ENCODE measurements around the gene CENPN. TPM values are rescaled to one million over a fixed set of nuclear protein-coding genes. Genes with fewer than 3 reads are reported as not detected.

The CENPN gene
- total RNA-seq, 2 donors from 2014 or later = 1.3 to 4.3 TPM

DNA sequence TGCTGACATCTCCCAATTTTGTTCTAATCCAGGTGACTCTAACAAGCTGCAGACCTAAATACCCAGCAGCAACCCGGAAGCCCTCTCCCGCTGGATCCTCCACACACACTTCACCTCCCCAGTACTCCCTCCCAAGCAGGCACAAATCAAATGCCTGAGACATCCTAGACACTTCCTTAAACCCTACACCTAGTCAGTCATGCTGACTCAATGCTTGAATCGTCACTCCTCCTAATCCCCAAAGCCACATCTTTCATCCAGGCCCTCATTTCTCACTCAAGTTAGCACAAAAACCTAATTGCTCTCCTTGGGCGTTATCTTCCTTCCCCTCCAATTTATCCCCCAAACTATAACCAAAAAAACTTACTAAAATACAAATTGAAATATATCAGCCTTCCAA lies 33.0 kb upstream of the CENPN start:
- H3K27me3 ChIP-seq = no peaks in the 10 kb centered on the region
- WGBS, 2 donors = 69 to 95% methylated on average over 3 to 4 of the region's 4 CpGs
- peaks cover 10% of the 10 kb centered on the region for H3K4me1 ChIP-seq
- TF ChIP-seq POLR2A (IDR thresholded peaks at IDR 0.05) = no peak
- TF ChIP-seq CTCF (IDR thresholded peaks at IDR 0.05) = no peak
- intact Hi-C loops (cut with DNase I) = no loop called here
- H3K27ac ChIP-seq = no peak overlapping the region
- ATAC-seq (no peak), DNase-seq (no peak)
- no peak overlapping the region for H3K4me3 ChIP-seq
- no peaks in the 10 kb centered on the region for H3K9me3 ChIP-seq
- H3K36me3 ChIP-seq (replicated peaks in 1 of 2; ENCODE audit: insufficient read depth in 1 of 2, low read depth in 2 of 2) = no peaks in the 10 kb centered on the region

DNA sequence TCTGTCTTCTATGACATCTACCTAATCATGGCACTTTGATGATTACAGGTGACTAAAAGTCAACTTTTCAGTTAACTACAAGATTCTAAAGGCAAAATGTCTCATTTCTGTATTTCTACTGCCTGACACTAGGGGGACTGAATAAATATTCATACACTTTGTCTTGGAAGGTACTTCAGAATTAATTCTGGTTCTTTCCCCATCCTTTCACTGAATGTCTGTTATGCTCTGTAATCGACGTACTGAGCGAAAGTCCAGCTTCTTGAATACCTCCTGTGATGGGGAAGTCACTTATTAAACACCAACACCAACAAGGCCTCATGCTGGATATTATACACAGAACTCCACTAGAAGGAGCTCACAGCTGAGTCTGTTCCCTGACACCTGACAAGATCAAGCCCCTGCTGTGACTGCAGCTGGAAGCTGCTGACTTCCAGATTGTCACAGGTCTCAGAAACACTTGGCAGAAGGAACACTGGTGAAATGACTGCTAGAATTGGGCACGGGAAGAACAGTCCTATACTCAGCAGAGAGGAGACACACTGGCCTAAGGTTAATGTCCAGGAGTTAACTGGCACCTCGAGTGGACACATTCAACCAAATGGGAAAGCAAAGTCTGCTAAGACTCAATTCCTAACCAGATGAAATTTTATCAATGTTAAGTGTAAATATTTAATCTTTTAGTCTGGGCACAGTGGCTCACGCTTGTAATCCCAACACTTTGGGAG lies 32.2 kb upstream of the CENPN start:
- 54 to 84% methylated on average over 4 to 6 of the region's 6 CpGs for WGBS, 2 donors
- Histone ChIP-seq H3K27me3 (no peaks in the 10 kb centered on the region), H3K4me1 (peaks cover 10% of the 10 kb centered on the region), H3K4me3 (no peak overlapping the region), H3K9me3 (no peaks in the 10 kb centered on the region), H3K27ac (peak overlapping the region in 2 of 4 donors; percentile 13 to 41), H3K36me3 (replicated peaks in 1 of 2; ENCODE audit: insufficient read depth in 1 of 2, low read depth in 2 of 2) (no peaks in the 10 kb centered on the region)
- DNase-seq (peak in 1 of 4 donors; percentile 20), ATAC-seq (peak; percentile 27)
- TF ChIP-seq POLR2A (IDR thresholded peaks at IDR 0.05) (no peak), CTCF (IDR thresholded peaks at IDR 0.05) (peak in 5 of 7 experiments; percentile 10 to 47 (median 36))
- intact Hi-C loops (cut with DNase I) = no loop called here

GRCh38 chr16:80976946-80977345 lies 30.1 kb upstream of the CENPN start:
- Histone ChIP-seq H3K9me3 (no peaks in the 10 kb centered on the region), H3K4me1 (peaks cover 10% of the 10 kb centered on the region), H3K4me3 (no peak overlapping the region), H3K27ac (no peak overlapping the region), H3K36me3 (replicated peaks in 1 of 2; ENCODE audit: insufficient read depth in 1 of 2, low read depth in 2 of 2) (no peaks in the 10 kb centered on the region), H3K27me3 (no peaks in the 10 kb centered on the region)
- DNase-seq = no peak
- ATAC-seq = no peak
- 88 to 93% methylated on average over 1 of the region's 1 CpG for WGBS, 2 donors
- TF ChIP-seq CTCF (IDR thresholded peaks at IDR 0.05) (no peak), POLR2A (IDR thresholded peaks at IDR 0.05) (no peak)
- intact Hi-C loops (cut with DNase I) = no loop called here

DNA sequence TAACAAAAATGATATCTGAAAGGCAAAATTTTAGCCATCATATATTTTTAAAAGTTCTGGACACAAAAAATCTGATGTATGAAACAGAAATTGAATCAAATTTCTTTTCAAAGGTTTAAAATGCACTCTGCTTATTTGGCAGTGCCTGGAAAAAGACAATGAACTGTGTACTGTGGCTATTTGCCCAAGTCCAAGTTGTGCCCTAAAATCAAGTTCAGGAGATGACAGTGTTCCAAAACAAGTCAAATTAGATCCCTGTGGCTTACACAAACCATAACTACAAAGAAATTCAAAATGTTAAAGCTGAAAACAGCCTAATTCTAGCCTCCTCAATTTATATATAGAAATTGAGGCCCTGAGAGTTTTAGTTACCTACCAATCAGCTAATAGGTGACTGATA lies 25.9 kb upstream of the CENPN start:
- H3K36me3 ChIP-seq (replicated peaks in 1 of 2; ENCODE audit: insufficient read depth in 1 of 2, low read depth in 2 of 2) = no peaks in the 10 kb centered on the region
- ATAC-seq (no peak), DNase-seq (no peak)
- TF ChIP-seq POLR2A (IDR thresholded peaks at IDR 0.05) = no peak
- no peak for TF ChIP-seq CTCF (IDR thresholded peaks at IDR 0.05)
- H3K27ac ChIP-seq = no peak overlapping the region
- H3K9me3 ChIP-seq = no peaks in the 10 kb centered on the region
- no peaks in the 10 kb centered on the region for H3K4me1 ChIP-seq
- intact Hi-C loops (cut with DNase I) = no loop called here
- H3K4me3 ChIP-seq = no peak overlapping the region
- H3K27me3 ChIP-seq = no peaks in the 10 kb centered on the region

- no peak overlapping the region for H3K27ac ChIP-seq
- no peaks in the 10 kb centered on the region for H3K36me3 ChIP-seq (replicated peaks in 1 of 2; ENCODE audit: insufficient read depth in 1 of 2, low read depth in 2 of 2)
- H3K27me3 ChIP-seq = no peaks in the 10 kb centered on the region
- WGBS, 2 donors = 72 to 73% methylated on average over 4 of the region's 4 CpGs
- no peak overlapping the region for H3K4me3 ChIP-seq
- no peaks in the 10 kb centered on the region for H3K9me3 ChIP-seq
- DNase-seq (no peak), ATAC-seq (no peak)
- no peak for TF ChIP-seq CTCF (IDR thresholded peaks at IDR 0.05)
- no peak for TF ChIP-seq POLR2A (IDR thresholded peaks at IDR 0.05)
- intact Hi-C loops (cut with DNase I) = no loop called here
- peaks cover 7% of the 10 kb centered on the region for H3K4me1 ChIP-seq
These were observed 24.4 kb upstream of the CENPN start for GRCh38 chr16:80982646-80983045.

All from body of pancreas (tissue), 4 donors.